HepG2 (cell line): ENCODE measurements around the gene CADPS. TPM values are rescaled to one million over a fixed set of nuclear protein-coding genes. Genes with fewer than 3 reads are reported as not detected.

Source experiments
- ATAC-seq: fragments of 200-7000 bp; cut with Tn5 transposase; 3 replicates; pipeline ENCODE4 v1.9.1; 2020; ENCODE audit warnings: mild to moderate bottlenecking, moderate library complexity
- BruUV-seq: library from RNA; stranded (reverse); fragments of 400-500 nt; replicated peaks from 2 replicates; lab custom pipeline; 2021; lab: Mats Ljungman, UMichigan
- CTCF ChIA-PET: fragments of 300-600 bp; formaldehyde crosslinking; extraction: SDS; loops from one replicate; lab custom pipeline; 2021; ENCODE audit warnings: low total read pairs, inconsistent platforms, low intra/inter-chr PET ratio; lab: Yijun Ruan, JAX
- POLR2A ChIA-PET: fragments of 350-600 bp; sonication (Branson Sonifier 250); formaldehyde crosslinking; loops from one replicate; lab custom pipeline; 2020; ENCODE audit warnings: antibody characterized with exemption, inconsistent platforms; lab: Yijun Ruan, JAX
- DNase-seq: peaks from one replicate; pipeline ENCODE4 v3.0.0-alpha.2; 2015; ENCODE audit warnings: low spot score
- FAIRE-seq: peaks from 3 replicates; lab custom pipeline; 2011; peaks lifted over from hg19 to GRCh38; lab: Jason Lieb, UNC
- H2AFZ ChIP-seq: one replicate; pipeline ENCODE4 v1.6.1; 2011; ENCODE audit warnings: low read length, inconsistent platforms
- H3K27ac ChIP-seq: fragments of 300-600 bp; 3 replicates; pipeline ENCODE4 v1.8.0; 2011; ENCODE audit warnings: mixed run types, mild to moderate bottlenecking, mixed read lengths, low read length, inconsistent platforms; ENCODE audit not compliant: insufficient read depth; ENCODE audit errors: extremely low read length
- H3K27me3 ChIP-seq, 2 experiments: fragments of 200-600 bp in 1 of 2; 2 replicates in 1 of 2; 3 replicates in 1 of 2; pipeline versions ENCODE4 v1.6.0 to v1.8.0; 2011; ENCODE audit warnings: low read length in 2 of 2, mild to moderate bottlenecking in 2 of 2, moderate library complexity in 2 of 2, inconsistent platforms in 1 of 2; ENCODE audit not compliant: insufficient read depth in 2 of 2, control insufficient read depth in 1 of 2
- H3K36me3 ChIP-seq, 2 experiments: fragments of 200-600 bp in 1 of 2; replicated peaks in 1 of 2; 2 replicates in 1 of 2; 3 replicates in 1 of 2; pipeline versions ENCODE4 v1.5.1 to v1.8.0; 2011; ENCODE audit warnings: low read length in 2 of 2, inconsistent platforms in 1 of 2; ENCODE audit not compliant: insufficient read depth in 2 of 2, control insufficient read depth in 1 of 2
- H3K4me1 ChIP-seq: 2 replicates; pipeline ENCODE4 v1.5.1; 2012; ENCODE audit warnings: low read length, inconsistent platforms; ENCODE audit not compliant: insufficient read depth
- H3K4me2 ChIP-seq: 2 replicates; pipeline ENCODE4 v1.6.0; 2011; ENCODE audit warnings: low read depth, low read length, inconsistent platforms
- H3K4me3 ChIP-seq, 3 experiments: fragments of 200-600 bp in 1 of 3; sonication (generic), shearing (Covaris generic) in 1 of 3; replicated peaks in 1 of 3; 2 replicates each; pipeline ENCODE4 v1.5.1; 2011 to 2016; ENCODE audit warnings: low read length in 3 of 3, inconsistent platforms in 2 of 3, low read depth in 2 of 3, mild to moderate bottlenecking in 2 of 3, control low read depth in 1 of 3, mixed read lengths in 1 of 3; ENCODE audit not compliant: insufficient read depth in 1 of 3
- H3K79me2 ChIP-seq: one replicate; pipeline ENCODE4 v1.6.1; 2011; ENCODE audit warnings: low read length, inconsistent platforms; ENCODE audit not compliant: insufficient read depth
- H3K9ac ChIP-seq: 2 replicates; pipeline ENCODE4 v1.6.0; 2011; ENCODE audit warnings: mild to moderate bottlenecking, low read depth, low read length, inconsistent platforms; ENCODE audit not compliant: insufficient read depth
- H3K9me3 ChIP-seq: 2 replicates; pipeline ENCODE4 v1.5.1; 2012; ENCODE audit warnings: mild to moderate bottlenecking, low read length
- H4K20me1 ChIP-seq: 2 replicates; pipeline ENCODE4 v1.6.0; 2011; ENCODE audit warnings: inconsistent platforms, mild to moderate bottlenecking, low read length, moderate library complexity; ENCODE audit not compliant: insufficient read depth
- AKAP8 ChIP-seq: sonication (generic); formaldehyde crosslinking; IDR thresholded peaks from 2 replicates; pipeline ENCODE4 v1.5.1; 2020; ENCODE audit warnings: mild to moderate bottlenecking, missing genetic modification reagents
- ATF7 ChIP-seq, 2 experiments: fragments of 450-650 bp in 1 of 2; sonication (generic) in 1 of 2; formaldehyde crosslinking in 1 of 2; IDR thresholded peaks; 2 replicates each; pipeline versions ENCODE4 v1.4.0 to v1.6.1; 2016 to 2020; ENCODE audit warnings: antibody characterized with exemption in 1 of 2, mild to moderate bottlenecking in 1 of 2, missing genetic modification reagents in 1 of 2
- CREB1 ChIP-seq, 2 experiments: fragments of 450-650 bp in 1 of 2; IDR thresholded peaks; 2 replicates each; pipeline ENCODE4 v1.6.1; 2016 to 2017; ENCODE audit warnings: control low read depth in 1 of 2, mild to moderate bottlenecking in 1 of 2, missing compliant biosample characterization in 1 of 2, missing genetic modification characterization in 1 of 2
- FIP1L1 ChIP-seq: fragments of 200-400 bp; formaldehyde crosslinking; IDR thresholded peaks from 2 replicates; pipeline ENCODE4 v1.6.1; 2018; ENCODE audit warnings: low read depth, mild to moderate bottlenecking, low read length, moderate library complexity, borderline replicate concordance; ENCODE audit not compliant: insufficient read depth
- NR2C2 ChIP-seq: sonication (generic); formaldehyde crosslinking; IDR thresholded peaks from 2 replicates; pipeline ENCODE4 v1.4.0; 2020; ENCODE audit warnings: missing genetic modification reagents, mild to moderate bottlenecking, moderate library complexity, borderline replicate concordance
- ZNF136 ChIP-seq: sonication (generic); formaldehyde crosslinking; IDR thresholded peaks from 2 replicates; pipeline ENCODE4 v1.8.1; 2022; ENCODE audit warnings: low read depth, mild to moderate bottlenecking, moderate library complexity, missing genetic modification reagents
- ZNF761 ChIP-seq: sonication (generic); formaldehyde crosslinking; conservative IDR thresholded peaks from 2 replicates; pipeline ENCODE4 v1.4.0; 2020; ENCODE audit warnings: mild to moderate bottlenecking, missing genetic modification reagents
- WGBS: methylation state at CpG from one replicate; pipeline ENCODE4 v1.1.6; 2017; ENCODE audit warnings: low lambda C conversion rate; 5-methylcytosine and 5-hydroxymethylcytosine counted together
- in situ Hi-C: cut with HindIII; loops from 2 replicates; pipeline ENCODE4 v1.10.0; 2017; ENCODE audit warnings: low pct_unique_long_range_greater_than_20kb; ENCODE audit not compliant: extremely low pct_ligation_motif_present
- intact Hi-C: fragments of 100-400 bp; cut with micrococcal nuclease; formaldehyde crosslinking; loops from one replicate; pipeline ENCODE4 v1.10.0; 2022; ENCODE audit not compliant: unreplicated experiment
- polyA plus RNA-seq, 8 experiments: library from polyadenylated mRNA; depleted of rRNA in 3 of 8; stranded (reverse) in 7 of 8; unstranded in 1 of 8; fragments of >200 nt; fragmentation: Illumina TruSeq in 4 of 8; extraction: Trizol in 4 of 8; gene quantifications; 2 replicates each; pipeline versions ENCODE4 v1.2.1 to v1.2.3, GENCODE V29; 2011 to 2016; ENCODE audit warnings: low read depth in 4 of 8, missing spikeins in 1 of 8, mixed read lengths in 1 of 8; ENCODE audit not compliant: insufficient read depth in 1 of 8
- total RNA-seq, 5 experiments: library from RNA; depleted of rRNA; stranded (reverse); fragments of >200 nt; fragmentation: Illumina TruSeq; extraction: Trizol; gene quantifications; 2 replicates each; pipeline ENCODE4 v1.2.3, GENCODE V29; 2016; ENCODE audit warnings: low read depth in 1 of 5
- TF ChIP-seq, protein P1 (sequence below): IDR thresholded peaks from 2 replicates; pipeline ENCODE4 v1.6.1; 2012; ENCODE audit warnings: low read depth, low read length, improper control_type of control experiment

Gene CADPS
- total and polyA plus RNA-seq, 2 of the 13 experiments (the other 11 are each of a cell fraction or from before 2014, with no cell fraction given), result not detected

- TF ChIP-seq, protein P1, sequence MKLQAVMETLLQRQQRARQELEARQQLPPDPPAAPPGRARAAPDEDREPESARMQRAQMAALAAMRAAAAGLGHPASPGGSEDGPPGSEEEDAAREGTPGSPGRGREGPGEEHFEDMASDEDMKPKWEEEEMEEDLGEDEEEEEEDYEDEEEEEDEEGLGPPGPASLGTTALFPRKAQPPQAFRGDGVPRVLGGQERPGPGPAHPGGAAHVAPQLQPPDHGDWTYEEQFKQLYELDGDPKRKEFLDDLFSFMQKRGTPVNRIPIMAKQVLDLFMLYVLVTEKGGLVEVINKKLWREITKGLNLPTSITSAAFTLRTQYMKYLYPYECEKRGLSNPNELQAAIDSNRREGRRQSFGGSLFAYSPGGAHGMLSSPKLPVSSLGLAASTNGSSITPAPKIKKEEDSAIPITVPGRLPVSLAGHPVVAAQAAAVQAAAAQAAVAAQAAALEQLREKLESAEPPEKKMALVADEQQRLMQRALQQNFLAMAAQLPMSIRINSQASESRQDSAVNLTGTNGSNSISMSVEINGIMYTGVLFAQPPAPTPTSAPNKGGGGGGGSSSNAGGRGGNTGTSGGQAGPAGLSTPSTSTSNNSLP, result no peak
These were observed 17.7 kb upstream of the CADPS start (continued) for GRCh38 chr3:62892951-62893350.

GRCh38 chr3:62892045-62892444 is 16.8 kb upstream of the CADPS start:
- Histone ChIP-seq H3K9me3 (no peaks in the 10 kb centered on the region), H3K4me3 (no peak overlapping the region), H3K79me2 (no peaks in the 10 kb centered on the region), H3K4me1 (no peaks in the 10 kb centered on the region), H3K9ac (no peak overlapping the region), H3K27me3 (no peaks in the 10 kb centered on the region), H2AFZ (no peak overlapping the region), H3K36me3 (no peaks in the 10 kb centered on the region), H4K20me1 (no peaks in the 10 kb centered on the region), H3K4me2 (no peak overlapping the region), H3K27ac (no peak overlapping the region)
- in situ Hi-C loops (no loop called here), intact Hi-C loops (no loop called here)
- no TSS peak for BruUV-seq
- POLR2A ChIA-PET, result no interaction called here
- DNase-seq (no peak), ATAC-seq (no peak), FAIRE-seq (no peak)
- peak; percentile 76 for TF ChIP-seq ATF7 (IDR thresholded peaks at IDR 0.05)
- TF ChIP-seq ATF7 (CRISPR knock-in tag; IDR thresholded peaks at IDR 0.05), result no peak
- TF ChIP-seq FIP1L1, result no peak
- TF ChIP-seq CREB1 (IDR thresholded peaks at IDR 0.05), result peak; percentile 79
- TF ChIP-seq CREB1 (CRISPR knock-in tag; IDR thresholded peaks at IDR 0.05), result no peak
- WGBS, result no CpG with 5 or more reads among the region's 2 CpGs
- CTCF ChIA-PET, result no interaction called here

GRCh38 chr3:62888778-62889177 is 13.6 kb upstream of the CADPS start:
- FAIRE-seq, result no peak
- WGBS, result 0% methylated on average over 1 of the region's 1 CpG
- BruUV-seq, result no TSS peak
- TF ChIP-seq AKAP8 (CRISPR knock-in tag) (no peak), NR2C2 (no peak), ZNF761 (no peak), ZNF136 (CRISPR knock-in tag) (no peak)

More at GRCh38 chr3:62888778-62889177, 13.6 kb upstream of the CADPS start:
- intact Hi-C loops (no loop called here), in situ Hi-C loops (no loop called here)
- H4K20me1 ChIP-seq, result no peaks in the 10 kb centered on the region
- H3K79me2 ChIP-seq, result no peaks in the 10 kb centered on the region
- no peak overlapping the region for H3K27ac ChIP-seq
- CTCF ChIA-PET, result no interaction called here
- no peak for ATAC-seq
- H3K4me2 ChIP-seq, result no peak overlapping the region
- H3K27me3 ChIP-seq, result no peaks in the 10 kb centered on the region
- no peak overlapping the region for H2AFZ ChIP-seq
- POLR2A ChIA-PET, result no interaction called here
- no peak overlapping the region for H3K4me3 ChIP-seq
- no peak overlapping the region for H3K9ac ChIP-seq
- no peaks in the 10 kb centered on the region for H3K4me1 ChIP-seq
- DNase-seq, result no peak
- no peaks in the 10 kb centered on the region for H3K9me3 ChIP-seq
- H3K36me3 ChIP-seq, result no peaks in the 10 kb centered on the region
